ENCODE results near the gene MPRIP.

MPRIP gene

DNA sequence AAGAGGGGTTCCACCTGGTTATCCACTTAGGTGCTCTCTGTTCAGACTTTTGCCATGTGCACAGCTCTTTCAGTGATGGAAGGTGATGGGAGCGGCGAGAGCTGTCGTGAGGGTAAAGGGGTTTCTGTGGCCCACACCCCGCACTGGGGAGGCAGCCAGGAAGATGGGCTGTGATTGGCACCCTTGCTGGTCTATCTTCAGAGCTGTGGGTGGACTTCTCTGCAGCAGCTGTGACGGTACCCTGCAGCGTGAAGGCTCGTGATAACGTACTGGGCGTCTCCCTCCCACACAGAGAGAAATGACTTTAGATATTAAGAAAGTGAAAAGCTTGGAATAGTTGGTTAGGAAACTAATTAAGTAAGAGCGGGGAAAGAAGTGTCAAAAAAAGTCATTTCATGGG lies 45.8 kb downstream of the MPRIP start:
- Histone ChIP-seq H2BK120ac (ENCODE audit: insufficient read depth, low read length, poor library complexity) (no peak overlapping the region), H3K14ac (ENCODE audit: low read length) (no peak overlapping the region), H3K4me3 (ENCODE audit: low read depth, low read length) (no peak overlapping the region), H2AK5ac (ENCODE audit: low read length) (no peak overlapping the region), H3K27ac (ENCODE audit: low read depth, low read length) (no peak overlapping the region), H3K4me1 (ENCODE audit: control insufficient read depth in 1 of 2, insufficient read depth in 2 of 2, low read length in 2 of 2) (peaks cover 0 to 3% of the 10 kb centered on the region in 2 experiments), H2AFZ (ENCODE audit: insufficient read depth, low read length, poor library complexity) (no peak overlapping the region), H2BK5ac (ENCODE audit: low read depth, low read length, poor library complexity) (no peak overlapping the region), H4K8ac (ENCODE audit: low read depth, low read length) (no peak overlapping the region), H3K4ac (ENCODE audit: low read depth, low read length) (no peak overlapping the region), H3K36me3 (ENCODE audit: control insufficient read depth in 1 of 2, insufficient read depth in 2 of 2, low read length in 2 of 2) (peaks cover 46 to 59% of the 10 kb centered on the region in 2 experiments), H4K91ac (ENCODE audit: low read depth, low read length) (no peak overlapping the region), H3K27me3 (ENCODE audit: insufficient read depth, low read length) (no peaks in the 10 kb centered on the region), H3K18ac (ENCODE audit: low read length) (no peak overlapping the region), H3K9me3 (ENCODE audit: insufficient read depth, low read depth, low read length) (peaks cover 5% of the 10 kb centered on the region), H2BK12ac (ENCODE audit: low read length) (no peak overlapping the region), H3K23ac (ENCODE audit: low read length) (no peak overlapping the region), H3K79me1 (ENCODE audit: low read length) (no peaks in the 10 kb centered on the region), H3K79me2 (ENCODE audit: control insufficient read depth, insufficient read depth, low read length, poor library complexity) (no peaks in the 10 kb centered on the region), H4K12ac (ENCODE audit: low read depth, low read length) (no peak overlapping the region), H3K9ac (ENCODE audit: low read length) (no peak overlapping the region), H3K4me2 (ENCODE audit: low read length) (no peak overlapping the region)
- WGBS (ENCODE audit: extremely low coverage, insufficient coverage, insufficient read length), result no CpG with 5 or more reads among the region's 10 CpGs
- no peak for DNase-seq

DNA sequence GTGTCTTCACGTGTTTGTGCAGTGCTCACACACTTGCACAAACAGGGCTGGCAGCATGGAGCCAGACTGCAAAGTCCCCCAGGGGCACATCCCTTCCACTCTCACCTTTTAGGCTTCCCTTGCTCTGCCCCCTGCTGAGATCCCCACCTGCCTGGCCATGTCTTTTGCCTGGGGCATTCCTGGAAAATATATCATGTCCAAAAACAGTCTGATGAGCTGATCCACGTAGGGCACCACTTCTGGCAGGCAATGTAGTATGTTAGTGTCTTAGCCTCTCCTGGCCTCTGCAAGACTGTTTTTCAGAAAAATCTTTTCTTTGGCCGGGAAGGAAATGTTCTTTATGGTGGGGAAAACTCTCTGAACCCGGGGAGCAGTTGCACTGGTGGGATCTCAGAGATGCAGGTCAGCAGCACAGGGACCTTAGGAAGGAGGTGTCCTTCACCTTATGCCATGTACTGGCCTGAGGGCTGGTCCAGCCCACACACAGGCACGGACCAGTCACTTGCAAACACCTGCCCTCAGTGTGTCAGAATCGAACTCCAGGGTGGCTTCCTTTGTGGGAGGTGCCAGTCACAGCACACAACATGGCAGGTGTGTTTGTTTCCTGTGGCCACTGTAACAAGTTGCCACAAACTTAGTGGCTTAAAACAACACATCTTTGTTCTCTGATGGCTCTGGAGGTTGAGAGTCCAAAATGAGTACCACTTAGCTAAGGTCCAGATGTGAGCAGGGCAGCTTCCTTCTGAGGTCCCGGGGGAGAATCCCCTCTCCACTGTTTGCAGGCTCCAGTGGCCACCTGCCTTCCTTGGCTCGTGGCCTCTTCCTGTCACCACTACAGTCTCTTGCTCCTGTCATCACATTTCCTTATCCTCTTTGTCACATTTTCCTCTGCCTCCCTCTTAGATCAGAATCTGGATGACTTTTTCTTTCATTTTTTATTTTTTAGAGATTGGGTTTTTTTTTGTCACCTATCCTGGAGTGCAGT lies 46.6 kb downstream of the MPRIP start:
- H2BK120ac ChIP-seq (ENCODE audit: insufficient read depth, low read length, poor library complexity), result no peak overlapping the region
- H3K4me1 ChIP-seq (ENCODE audit: control insufficient read depth in 1 of 2, insufficient read depth in 2 of 2, low read length in 2 of 2), result peaks cover 0 to 3% of the 10 kb centered on the region in 2 experiments
- H3K14ac ChIP-seq (ENCODE audit: low read length), result no peak overlapping the region
- peaks cover 5% of the 10 kb centered on the region for H3K9me3 ChIP-seq (ENCODE audit: insufficient read depth, low read depth, low read length)
- H4K8ac ChIP-seq (ENCODE audit: low read depth, low read length), result no peak overlapping the region
- H2AFZ ChIP-seq (ENCODE audit: insufficient read depth, low read length, poor library complexity), result no peak overlapping the region
- no peaks in the 10 kb centered on the region for H3K79me1 ChIP-seq (ENCODE audit: low read length)
- H3K27ac ChIP-seq (ENCODE audit: low read depth, low read length), result no peak overlapping the region
- no peak overlapping the region for H3K4ac ChIP-seq (ENCODE audit: low read depth, low read length)
- no peak overlapping the region for H2AK5ac ChIP-seq (ENCODE audit: low read length)
- H3K4me2 ChIP-seq (ENCODE audit: low read length), result no peak overlapping the region
- H3K79me2 ChIP-seq (ENCODE audit: control insufficient read depth, insufficient read depth, low read length, poor library complexity), result no peaks in the 10 kb centered on the region
- H3K4me3 ChIP-seq (ENCODE audit: low read depth, low read length), result no peak overlapping the region
- no peak overlapping the region for H2BK5ac ChIP-seq (ENCODE audit: low read depth, low read length, poor library complexity)
- H2BK12ac ChIP-seq (ENCODE audit: low read length), result no peak overlapping the region
- H3K9ac ChIP-seq (ENCODE audit: low read length), result no peak overlapping the region
- H3K23ac ChIP-seq (ENCODE audit: low read length), result no peak overlapping the region
- DNase-seq, result no peak
- no CpG with 5 or more reads among the region's 8 CpGs for WGBS (ENCODE audit: extremely low coverage, insufficient coverage, insufficient read length)
- no peak overlapping the region for H4K91ac ChIP-seq (ENCODE audit: low read depth, low read length)
- H3K36me3 ChIP-seq (ENCODE audit: control insufficient read depth in 1 of 2, insufficient read depth in 2 of 2, low read length in 2 of 2), result peaks cover 41 to 56% of the 10 kb centered on the region in 2 experiments
- H3K27me3 ChIP-seq (ENCODE audit: insufficient read depth, low read length), result no peaks in the 10 kb centered on the region
- no peak overlapping the region for H3K18ac ChIP-seq (ENCODE audit: low read length)
- H4K12ac ChIP-seq (ENCODE audit: low read depth, low read length), result no peak overlapping the region

DNA sequence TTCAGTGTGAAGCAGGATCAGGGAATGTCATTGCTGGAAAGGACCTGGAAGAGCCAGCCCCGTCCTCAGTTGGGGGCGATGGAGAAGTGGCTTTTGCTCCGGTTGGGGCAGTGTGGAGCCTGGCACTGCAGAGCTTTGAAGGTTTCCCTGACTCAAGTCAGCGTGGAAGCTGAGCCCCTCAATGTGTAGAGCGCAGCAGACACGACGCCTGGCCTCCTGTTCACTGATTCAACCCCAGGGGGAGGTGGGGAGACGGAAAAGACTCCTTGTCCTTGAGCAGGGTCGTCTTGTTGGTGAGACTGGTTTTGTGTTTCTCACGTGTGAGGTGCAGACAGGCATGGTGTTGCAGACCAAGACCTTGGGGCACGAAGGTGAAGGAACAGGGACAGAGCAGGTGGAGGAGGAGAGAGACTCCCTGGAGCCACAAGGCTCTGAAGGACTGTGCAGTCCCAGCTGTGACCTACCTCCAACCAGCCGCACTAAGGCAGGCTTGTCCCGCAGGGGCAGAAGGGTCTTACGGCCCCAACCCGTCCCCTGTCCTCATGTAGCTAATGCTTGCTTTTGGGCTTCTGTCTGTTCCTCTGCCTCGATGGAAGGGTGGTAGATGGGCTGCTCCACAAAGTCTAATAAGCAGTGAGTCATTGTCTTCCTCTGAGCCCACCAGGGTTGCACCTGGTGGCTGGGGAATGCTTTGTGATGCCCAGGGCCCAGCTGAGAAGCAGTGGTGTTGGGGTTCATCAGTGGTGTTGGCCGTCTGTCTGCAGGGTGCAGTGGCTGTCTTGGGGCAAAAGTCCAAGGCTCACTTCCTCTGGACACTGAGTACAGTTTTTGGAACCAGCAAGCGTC lies 47.8 kb downstream of the MPRIP start:
- H3K14ac ChIP-seq (ENCODE audit: low read length), result no peak overlapping the region
- no peak for DNase-seq
- no CpG with 5 or more reads among the region's 18 CpGs for WGBS (ENCODE audit: extremely low coverage, insufficient coverage, insufficient read length)
- no peak overlapping the region for H2BK120ac ChIP-seq (ENCODE audit: insufficient read depth, low read length, poor library complexity)
- no peak overlapping the region for H2BK12ac ChIP-seq (ENCODE audit: low read length)
- H3K23ac ChIP-seq (ENCODE audit: low read length), result no peak overlapping the region
- H3K79me2 ChIP-seq (ENCODE audit: control insufficient read depth, insufficient read depth, low read length, poor library complexity), result no peaks in the 10 kb centered on the region
- peak overlapping the region; percentile 25 for H3K4me3 ChIP-seq (ENCODE audit: low read depth, low read length)
- H4K91ac ChIP-seq (ENCODE audit: low read depth, low read length), result no peak overlapping the region
- H3K4me1 ChIP-seq (ENCODE audit: control insufficient read depth in 1 of 2, insufficient read depth in 2 of 2, low read length in 2 of 2), result peaks cover 0 to 3% of the 10 kb centered on the region in 2 experiments
- no peak overlapping the region for H2AFZ ChIP-seq (ENCODE audit: insufficient read depth, low read length, poor library complexity)
- H3K9ac ChIP-seq (ENCODE audit: low read length), result no peak overlapping the region
- H3K4ac ChIP-seq (ENCODE audit: low read depth, low read length), result no peak overlapping the region
- no peak overlapping the region for H3K27ac ChIP-seq (ENCODE audit: low read depth, low read length)
- no peak overlapping the region for H4K8ac ChIP-seq (ENCODE audit: low read depth, low read length)
- peaks cover 5% of the 10 kb centered on the region for H3K9me3 ChIP-seq (ENCODE audit: insufficient read depth, low read depth, low read length)
- H3K36me3 ChIP-seq (ENCODE audit: control insufficient read depth in 1 of 2, insufficient read depth in 2 of 2, low read length in 2 of 2), result peaks cover 34 to 48% of the 10 kb centered on the region in 2 experiments
- no peaks in the 10 kb centered on the region for H3K79me1 ChIP-seq (ENCODE audit: low read length)
- H2BK5ac ChIP-seq (ENCODE audit: low read depth, low read length, poor library complexity), result no peak overlapping the region
- H2AK5ac ChIP-seq (ENCODE audit: low read length), result no peak overlapping the region
- no peak overlapping the region for H3K4me2 ChIP-seq (ENCODE audit: low read length)
- H3K18ac ChIP-seq (ENCODE audit: low read length), result peak overlapping the region; percentile 18
- H4K12ac ChIP-seq (ENCODE audit: low read depth, low read length), result no peak overlapping the region
- no peaks in the 10 kb centered on the region for H3K27me3 ChIP-seq (ENCODE audit: insufficient read depth, low read length)

DNA sequence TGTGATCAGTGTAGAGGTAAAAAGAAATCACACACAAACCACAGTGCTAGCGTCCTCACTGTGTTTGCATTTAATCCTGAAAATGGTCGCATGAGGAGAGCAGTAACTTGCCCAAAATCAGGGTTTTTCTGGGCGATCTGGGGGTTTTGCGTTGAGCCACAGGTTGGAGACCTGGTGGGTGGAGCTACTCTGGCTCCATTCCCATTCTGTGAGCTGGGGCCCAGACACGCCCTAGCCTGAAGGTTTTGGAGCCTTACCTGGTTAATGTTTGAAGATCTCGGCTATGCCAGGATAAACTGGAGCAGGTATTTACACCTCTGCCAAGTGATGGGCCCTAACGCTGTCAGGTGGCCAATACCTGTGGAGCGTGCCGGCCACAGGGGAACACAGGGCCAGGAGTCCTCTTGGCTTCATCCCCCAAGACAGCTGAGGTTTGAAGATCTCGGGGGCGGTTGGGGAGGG lies 48.4 kb downstream of the MPRIP start:
- Histone ChIP-seq H3K18ac (ENCODE audit: low read length) (no peak overlapping the region), H3K27me3 (ENCODE audit: insufficient read depth, low read length) (no peaks in the 10 kb centered on the region), H2AFZ (ENCODE audit: insufficient read depth, low read length, poor library complexity) (no peak overlapping the region), H2BK5ac (ENCODE audit: low read depth, low read length, poor library complexity) (no peak overlapping the region), H3K4me1 (ENCODE audit: control insufficient read depth in 1 of 2, insufficient read depth in 2 of 2, low read length in 2 of 2) (peaks cover 6% of the 10 kb centered on the region in 2 experiments), H3K4me3 (ENCODE audit: low read depth, low read length) (no peak overlapping the region), H3K23ac (ENCODE audit: low read length) (no peak overlapping the region), H3K4ac (ENCODE audit: low read depth, low read length) (no peak overlapping the region), H3K79me2 (ENCODE audit: control insufficient read depth, insufficient read depth, low read length, poor library complexity) (peaks cover 4% of the 10 kb centered on the region), H3K36me3 (ENCODE audit: control insufficient read depth in 1 of 2, insufficient read depth in 2 of 2, low read length in 2 of 2) (peaks cover 36 to 48% of the 10 kb centered on the region in 2 experiments), H3K27ac (ENCODE audit: low read depth, low read length) (no peak overlapping the region), H3K14ac (ENCODE audit: low read length) (no peak overlapping the region), H4K8ac (ENCODE audit: low read depth, low read length) (no peak overlapping the region), H2BK120ac (ENCODE audit: insufficient read depth, low read length, poor library complexity) (no peak overlapping the region), H2BK12ac (ENCODE audit: low read length) (no peak overlapping the region), H3K9me3 (ENCODE audit: insufficient read depth, low read depth, low read length) (peaks cover 5% of the 10 kb centered on the region), H2AK5ac (ENCODE audit: low read length) (no peak overlapping the region), H3K4me2 (ENCODE audit: low read length) (no peak overlapping the region), H3K79me1 (ENCODE audit: low read length) (no peaks in the 10 kb centered on the region), H4K12ac (ENCODE audit: low read depth, low read length) (no peak overlapping the region), H3K9ac (ENCODE audit: low read length) (no peak overlapping the region), H4K91ac (ENCODE audit: low read depth, low read length) (no peak overlapping the region)
- WGBS (ENCODE audit: extremely low coverage, insufficient coverage, insufficient read length), result no CpG with 5 or more reads among the region's 11 CpGs
- DNase-seq, result no peak

All from trophoblast cell (in vitro differentiated cells and primary cell).